GM21381 (cell line): ENCODE results near the gene U2AF2.

Experiments used
- ATAC-seq: cut with Tn5 transposase; IDR thresholded peaks from one replicate; pipeline ENCODE4 v1.9.1; 2021; ENCODE audit warnings: mild to moderate bottlenecking, moderate library complexity; ENCODE audit not compliant: unreplicated experiment

The U2AF2 gene

DNA sequence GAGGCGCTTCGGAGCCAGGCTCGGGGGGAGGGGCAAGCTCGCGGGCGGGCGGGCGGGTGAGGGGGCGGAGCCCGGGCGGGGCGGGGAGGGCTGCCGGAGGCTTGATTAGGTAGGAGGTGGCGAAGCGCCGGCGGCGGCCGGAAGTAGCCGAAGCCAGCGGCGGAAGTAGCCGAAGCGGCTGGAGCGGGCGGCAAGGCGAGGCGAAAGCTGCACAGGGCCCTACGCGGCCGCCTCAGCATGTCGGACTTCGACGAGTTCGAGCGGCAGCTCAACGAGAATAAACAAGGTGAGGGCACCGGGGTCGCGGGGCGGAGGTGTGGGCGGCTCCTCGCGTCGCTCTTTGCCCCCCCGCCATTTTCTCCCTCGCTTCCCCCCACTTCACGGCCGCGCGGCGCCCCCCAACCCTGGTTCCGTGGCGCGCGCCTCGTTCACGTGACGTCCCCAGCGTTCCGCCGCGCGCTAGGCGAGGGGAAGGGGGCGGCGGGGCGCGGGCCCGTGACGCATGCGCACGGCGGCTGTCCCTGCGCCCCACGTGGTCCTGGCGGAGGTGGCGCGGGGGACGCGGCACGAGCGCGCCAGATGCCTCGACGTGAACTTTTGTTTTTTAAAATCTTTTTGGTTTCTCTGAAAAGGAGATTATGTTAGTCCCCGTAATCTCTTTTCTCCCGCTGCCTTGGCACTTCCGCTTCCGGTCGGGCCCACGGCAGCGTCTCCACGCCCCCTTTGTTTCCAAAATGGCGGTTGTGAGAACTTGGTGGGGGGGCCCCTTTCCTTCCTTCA is at the start of gene U2AF2:
Gene U2AF2 (plus strand): TSS at position 168 of the 780 bp plus-strand sequence. CDS start 70 bp downstream, at position 238.
- peak; percentile 28 for ATAC-seq

- peak; percentile 58 for ATAC-seq
Observed at GRCh38 chr19:55605207-55605636, 49.6 kb upstream of the U2AF2 start.

GRCh38 chr19:55605637-55606470 is 49.0 kb upstream of the U2AF2 start, which contains the start of gene ZNF865:
Gene ZNF865 (plus strand): TSS chr19:55605647. CDS start chr19:55613619, 7,972 bp downstream.
- peak; percentile 31 for ATAC-seq

GRCh38 chr19:55606471-55606787 is 48.4 kb upstream of the U2AF2 start:
- ATAC-seq: no peak

GRCh38 chr19:55606817-55607216 is 48.0 kb upstream of the U2AF2 start:
- ATAC-seq: no peak

DNA sequence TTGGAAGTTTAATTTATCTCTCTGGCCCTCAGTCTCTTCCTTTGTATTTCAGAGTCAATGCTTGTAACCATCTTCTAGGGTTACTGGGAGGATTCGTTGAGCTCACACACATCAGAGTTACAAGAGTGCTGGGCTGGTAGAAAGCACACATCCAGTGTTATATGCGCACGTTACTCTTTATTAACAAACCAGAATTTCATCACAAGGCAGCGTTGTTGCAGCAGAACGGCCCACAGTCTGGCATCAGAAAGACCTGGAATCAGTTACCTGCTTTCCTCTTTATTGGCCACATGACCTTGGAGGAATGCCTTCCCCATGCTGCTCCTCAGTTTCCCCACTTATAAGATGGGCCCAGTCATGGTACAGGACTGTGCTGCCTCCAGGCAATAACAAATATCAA is 45.5 kb upstream of the U2AF2 start:
- no peak for ATAC-seq

GRCh38 chr19:55611300-55611982 is 43.4 kb upstream of the U2AF2 start:
- ATAC-seq: no peak

DNA sequence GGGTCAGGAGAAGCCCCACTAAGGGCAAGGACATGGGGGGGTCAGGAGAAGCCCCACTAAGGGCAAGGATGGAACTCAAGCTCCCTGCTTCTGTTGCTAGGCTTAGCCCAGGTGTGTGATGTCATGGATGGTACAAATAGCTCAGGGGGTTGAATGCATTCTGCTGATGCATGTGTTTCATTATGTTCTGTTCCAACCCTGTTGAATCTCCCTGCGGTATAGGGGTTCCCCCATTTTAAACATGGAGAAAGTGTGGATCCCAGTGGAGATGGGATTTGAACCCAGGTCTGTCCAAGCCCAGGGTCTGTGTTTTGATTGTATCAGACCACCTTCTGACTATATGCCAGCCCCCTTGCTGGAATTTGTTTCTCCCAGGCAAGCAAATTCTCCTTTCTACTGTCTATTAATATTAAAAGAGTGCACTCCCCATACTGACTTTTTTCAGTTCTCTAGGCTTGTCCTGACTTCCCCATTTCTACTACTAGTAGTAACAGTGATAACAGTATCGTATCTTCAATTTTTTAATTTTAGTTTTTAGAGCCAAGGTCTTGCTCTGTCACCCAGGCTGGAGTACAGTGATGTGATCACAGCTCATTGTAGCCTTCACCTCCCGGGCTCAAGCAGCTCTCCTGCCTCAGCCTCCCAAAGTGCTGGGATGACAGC is 42.7 kb upstream of the U2AF2 start:
- ATAC-seq: no peak

GRCh38 chr19:55613396-55613795 is 41.4 kb upstream of the U2AF2 start:
- ATAC-seq: no peak

- no peak for ATAC-seq
Observed at GRCh38 chr19:55613930-55614710, 40.7 kb upstream of the U2AF2 start.

GRCh38 chr19:55614711-55615542 is 39.9 kb upstream of the U2AF2 start:
- no peak for ATAC-seq

- no peak for ATAC-seq
Observed at GRCh38 chr19:55615543-55616394, 39.1 kb upstream of the U2AF2 start.

GRCh38 chr19:55616395-55616875 is 38.4 kb upstream of the U2AF2 start:
- no peak for ATAC-seq

DNA sequence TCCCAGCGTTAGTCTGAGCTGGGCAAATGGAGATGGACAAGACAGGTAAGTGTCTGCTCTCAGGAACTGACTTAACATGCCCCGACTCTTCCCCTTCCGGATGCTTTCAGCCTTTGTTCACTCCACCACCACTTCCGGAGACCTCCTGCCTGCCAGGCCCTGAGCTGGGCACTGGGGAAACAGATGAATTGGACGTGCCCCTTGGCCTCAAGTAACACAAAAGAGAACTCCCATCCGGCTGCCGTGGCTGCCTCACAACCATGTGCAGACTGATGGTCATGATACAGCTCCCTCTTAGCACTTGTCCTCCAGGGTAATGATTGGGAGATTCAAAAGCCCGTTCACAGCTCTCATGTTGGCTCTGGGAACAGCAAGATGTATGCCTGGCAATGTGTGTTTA is 37.4 kb upstream of the U2AF2 start:
- ATAC-seq: no peak

- no peak for ATAC-seq
Observed at GRCh38 chr19:55618426-55618825, 36.4 kb upstream of the U2AF2 start.

GRCh38 chr19:55619286-55619685 is 35.5 kb upstream of the U2AF2 start:
- no peak for ATAC-seq

GRCh38 chr19:55620410-55621204 is 34.2 kb upstream of the U2AF2 start:
- ATAC-seq: no peak
